GM18858 (cell line): ENCODE data around the gene USP51.
"Not testable (repeated sequence)": the region's sequence is repeated elsewhere in the genome, so short reads cannot be mapped to it uniquely, and the experiment has no call there.

Experiments used
- ATAC-seq: cut with Tn5 transposase; IDR thresholded peaks from one replicate; pipeline ENCODE4 v1.9.1; 2021; ENCODE audit not compliant: unreplicated experiment

The USP51 gene

DNA sequence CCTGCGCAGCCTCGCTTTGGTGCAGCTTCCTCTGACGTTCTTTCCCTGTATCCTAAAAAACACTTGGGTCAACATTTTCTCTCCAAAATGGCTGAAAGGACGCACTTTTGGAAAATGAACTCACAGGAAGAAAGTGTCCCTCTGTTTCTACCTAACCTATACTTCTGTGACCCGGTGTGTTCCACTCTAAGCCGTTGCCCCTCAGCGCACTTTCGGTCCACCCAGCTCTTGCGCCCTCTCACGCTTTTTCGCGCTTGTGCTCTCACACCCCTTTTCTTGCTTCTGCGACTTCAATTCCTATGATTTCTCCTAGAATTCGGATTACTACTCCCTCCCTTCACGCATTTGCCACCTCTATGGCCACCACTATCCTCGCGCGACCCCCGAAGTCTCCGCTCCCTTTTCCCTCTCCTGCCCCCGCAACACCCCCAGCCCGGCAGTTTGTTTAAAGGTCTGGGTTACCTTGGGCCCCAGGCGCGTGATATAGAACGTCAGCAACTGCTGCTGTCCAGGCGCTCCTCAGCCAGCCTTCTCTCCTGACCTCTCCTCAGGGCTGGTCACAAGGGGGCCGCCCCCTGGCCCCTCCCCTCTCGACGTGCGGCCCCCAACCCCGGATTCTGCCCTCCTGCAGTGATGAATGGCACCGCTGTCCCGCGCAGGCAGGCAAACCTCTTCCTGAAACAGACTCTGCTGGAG is at the start of gene USP51:
Gene USP51 (minus strand): TSS at position 535 of the 696 bp plus-strand sequence. CDS start 909 bp downstream, outside the sequence.
- peak; percentile 51 for ATAC-seq

DNA sequence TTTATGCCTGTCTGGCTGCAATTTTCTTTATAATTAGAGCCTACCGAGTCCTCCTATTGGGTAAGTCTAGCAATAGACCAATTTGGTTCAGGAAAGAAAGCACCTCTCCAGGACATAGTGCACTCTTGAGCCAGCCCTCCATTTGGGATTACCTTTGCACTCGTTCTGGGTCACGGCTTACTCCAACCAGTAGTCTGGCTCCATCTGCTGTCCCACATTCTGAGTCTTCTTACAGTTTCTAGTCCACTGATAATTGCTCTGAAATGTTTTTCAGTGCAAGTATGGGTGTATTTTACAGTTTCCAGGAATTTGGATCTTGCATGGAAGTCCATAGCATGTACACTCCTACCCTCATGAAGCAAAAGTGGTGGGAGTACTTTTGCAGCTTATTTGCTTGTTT is 34.8 kb upstream of the USP51 start:
- no peak for ATAC-seq

DNA sequence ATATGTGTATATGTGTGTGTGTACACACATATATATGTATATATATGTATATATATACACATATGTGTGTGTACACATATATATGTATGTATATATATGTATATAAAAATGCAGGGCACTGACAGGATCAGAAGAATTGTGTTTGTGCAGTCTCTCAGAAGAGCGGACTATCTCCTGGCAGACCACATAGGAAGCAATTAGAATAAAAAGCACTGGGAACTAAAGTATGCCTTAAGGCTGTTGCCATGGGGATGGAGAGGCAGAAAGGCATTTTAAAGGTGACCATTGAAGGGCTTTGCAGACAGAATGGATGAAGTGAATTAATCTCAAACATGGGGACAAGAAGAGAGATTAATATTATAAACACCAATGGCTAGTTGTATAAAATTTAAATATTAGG is 33.7 kb upstream of the USP51 start:
- ATAC-seq, result no peak

DNA sequence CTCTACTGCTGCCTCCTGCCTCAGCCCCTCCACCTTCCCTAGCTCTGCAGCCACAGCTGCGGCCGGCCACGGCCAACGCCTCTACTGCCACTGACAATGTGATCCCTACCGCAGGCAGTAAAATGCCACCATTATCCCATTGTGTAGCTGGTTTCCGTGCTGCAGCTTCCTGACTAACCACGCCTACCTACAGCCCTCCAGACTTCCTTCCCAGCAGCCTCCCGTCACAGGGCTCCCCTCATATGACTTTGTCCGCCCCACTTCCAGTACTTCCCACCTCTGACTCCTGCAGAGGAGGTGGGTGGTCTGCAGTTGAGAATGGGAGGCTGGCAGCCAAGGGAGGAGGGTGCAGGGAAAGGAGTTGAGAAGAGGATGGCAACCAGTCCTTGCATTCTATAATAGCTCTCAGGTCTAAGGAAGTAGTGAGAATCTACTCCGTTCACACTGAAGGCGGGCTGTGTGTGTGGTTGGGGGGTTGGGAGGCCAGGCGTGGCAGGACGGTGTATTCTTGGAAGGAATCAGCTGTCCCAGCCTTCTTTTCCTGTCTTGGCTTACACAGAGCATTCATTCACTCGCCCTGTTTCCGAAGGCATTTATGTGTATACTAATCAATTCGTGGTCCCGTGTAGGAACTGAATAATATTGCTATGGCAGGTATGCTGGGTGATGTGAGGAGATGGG is 33.1 kb upstream of the USP51 start:
- ATAC-seq, result no peak

DNA sequence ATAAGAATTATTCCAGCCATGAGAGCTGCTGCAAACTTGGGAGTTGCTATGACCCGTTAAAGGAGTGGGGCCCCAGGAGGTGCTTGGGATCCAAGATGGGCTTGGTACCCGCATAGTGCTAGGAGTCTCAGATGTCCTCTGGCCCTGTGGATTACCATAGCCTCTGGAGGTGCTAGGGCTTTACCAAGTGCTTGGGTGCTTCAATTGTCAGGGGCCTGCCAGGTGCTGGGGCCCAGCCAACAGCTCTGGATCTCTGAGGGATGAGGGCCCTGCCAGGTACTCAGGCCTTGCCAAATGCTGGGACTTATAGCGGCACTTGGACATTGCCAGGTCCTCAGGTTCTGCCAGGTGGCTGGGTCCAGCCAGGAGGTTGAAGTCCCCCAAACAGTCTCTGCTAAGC is 32.0 kb upstream of the USP51 start:
- ATAC-seq, result no peak

DNA sequence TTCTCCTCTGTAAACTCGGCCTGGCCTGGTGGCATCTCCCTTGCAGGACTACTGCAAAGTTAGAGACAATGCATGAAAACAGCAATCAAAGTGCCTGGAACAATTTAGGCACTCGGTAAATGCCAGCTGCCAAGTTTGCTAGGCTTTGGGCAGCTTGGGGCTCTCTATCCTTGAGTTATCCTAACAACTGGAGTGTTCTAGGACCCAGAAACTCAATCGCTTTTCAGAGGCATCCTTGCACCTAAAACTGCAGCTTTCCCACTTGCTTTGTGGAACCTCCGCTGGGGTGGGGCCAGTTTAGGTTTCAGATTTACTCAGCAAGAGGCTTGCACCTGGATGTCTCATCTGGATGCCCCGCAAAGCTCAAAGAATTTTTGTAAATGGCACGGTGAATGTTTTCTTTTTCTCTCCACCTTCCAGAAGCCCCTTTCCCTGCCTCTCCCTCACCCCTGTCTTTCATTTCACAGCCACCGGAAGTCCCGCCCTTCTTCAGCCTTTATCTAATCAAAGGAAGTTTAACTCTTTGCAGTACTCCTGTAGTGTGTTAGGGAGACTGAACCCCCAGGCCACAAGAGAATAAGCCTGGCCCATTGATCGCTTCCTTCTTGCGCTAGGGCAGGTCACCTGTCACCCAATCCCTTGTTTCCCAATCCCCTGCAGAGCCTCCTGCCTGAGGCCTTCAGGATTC is 27.3 kb upstream of the USP51 start:
- not testable (repeated sequence) for ATAC-seq

DNA sequence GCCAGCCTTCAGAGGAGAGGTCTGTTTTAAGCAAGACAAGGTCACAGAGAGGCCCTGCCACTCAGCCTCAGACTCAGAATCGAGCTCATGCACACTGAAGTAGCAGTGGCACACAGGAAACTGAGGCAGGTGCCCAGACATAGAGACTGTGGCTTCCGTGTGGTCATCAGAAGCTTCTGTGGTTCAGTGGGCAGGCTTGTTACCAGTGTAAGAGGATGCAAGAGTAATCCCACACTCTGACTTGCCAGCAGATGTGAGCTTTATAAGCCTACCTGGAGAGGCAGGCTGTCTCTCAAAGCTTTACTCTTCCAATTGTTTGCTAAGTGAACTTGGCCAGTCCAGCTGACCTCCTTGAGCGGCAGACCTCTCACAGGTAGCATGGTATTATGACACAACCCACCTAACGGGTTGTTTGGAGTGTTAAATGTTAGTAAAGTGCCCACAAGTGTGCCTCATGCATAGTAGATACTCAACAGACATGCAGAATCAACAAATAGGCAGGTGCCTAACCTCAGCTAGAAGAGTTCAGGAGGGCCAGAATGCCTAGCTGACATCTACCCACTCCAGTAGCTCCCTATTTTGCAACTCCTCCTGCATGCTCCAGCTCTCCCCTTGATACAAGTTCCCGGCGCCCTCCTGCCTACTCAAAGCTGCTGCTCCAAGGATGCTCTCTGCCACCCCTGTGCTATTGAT is 23.5 kb upstream of the USP51 start:
- not testable (repeated sequence) for ATAC-seq

DNA sequence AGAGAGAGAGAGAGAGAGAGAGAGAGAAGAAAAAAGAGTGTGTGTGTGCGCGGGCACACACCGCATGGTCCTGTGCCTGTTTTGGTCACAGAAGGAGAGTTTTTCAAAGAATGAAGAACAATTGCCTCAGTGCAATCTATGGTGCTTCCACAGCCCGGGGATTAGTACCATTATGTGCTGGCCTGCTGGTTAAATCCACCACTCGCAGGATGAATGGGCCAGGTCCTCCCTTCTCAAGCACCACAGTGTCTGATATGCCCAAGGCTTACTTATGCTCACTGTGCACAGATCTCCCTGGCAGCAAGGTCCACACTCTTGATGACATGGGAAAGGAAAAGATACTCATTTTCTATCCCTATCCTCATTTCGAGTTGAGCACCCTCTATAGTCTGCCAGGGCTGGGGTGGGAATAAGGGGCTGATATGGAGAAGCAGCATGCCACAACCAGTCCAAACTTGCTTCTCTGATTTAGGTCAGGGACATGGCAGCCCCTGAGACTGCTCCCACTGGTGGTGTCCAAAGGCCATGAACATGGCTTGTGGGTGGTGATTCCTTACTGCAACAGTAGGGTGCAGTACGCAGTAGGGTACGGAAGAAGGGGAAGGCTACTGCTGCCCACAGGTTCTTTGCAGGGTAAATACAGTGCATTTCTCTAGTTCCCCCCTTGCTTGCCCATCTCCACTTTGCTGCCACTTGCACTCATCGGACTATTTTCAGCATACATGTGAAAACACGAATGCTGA is 18.9 kb upstream of the USP51 start:
- ATAC-seq, result not testable (repeated sequence)

DNA sequence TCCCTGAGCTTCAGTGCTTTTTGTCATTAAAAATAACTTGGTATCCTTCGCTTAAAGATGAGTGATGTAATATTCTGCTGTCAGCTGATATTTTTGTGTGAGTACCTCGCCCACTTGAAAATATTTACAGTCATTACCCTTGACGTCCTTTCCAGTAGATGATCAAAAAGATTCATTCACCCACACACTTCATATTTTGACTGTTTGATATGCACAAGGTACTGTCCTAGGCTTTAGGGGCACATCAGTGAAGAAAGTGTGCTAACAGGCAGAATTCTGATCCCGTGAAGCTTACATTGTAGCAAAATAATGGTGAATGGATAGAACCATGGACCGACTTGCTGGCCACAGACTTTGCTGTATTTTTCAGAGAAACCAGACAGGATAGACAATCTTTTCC is 18.1 kb upstream of the USP51 start:
- not testable (repeated sequence) for ATAC-seq

DNA sequence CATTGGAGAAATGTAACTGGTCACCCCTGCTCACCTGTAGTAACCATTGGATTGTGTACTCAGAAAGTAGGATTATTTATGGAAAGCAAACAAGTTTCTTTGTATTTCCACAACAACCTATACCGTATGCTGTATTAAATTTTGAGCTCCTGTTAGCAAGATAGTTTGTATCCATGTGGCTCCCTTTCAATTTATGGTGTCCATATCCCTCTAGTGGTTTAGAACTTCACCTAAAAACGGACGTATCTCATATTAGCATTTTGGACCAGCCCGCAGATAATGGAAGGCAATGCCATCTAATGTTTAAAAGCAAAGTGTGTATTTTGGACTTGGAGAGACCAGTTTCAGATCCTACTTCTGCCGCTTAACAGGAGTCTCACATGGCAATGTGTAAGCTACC is 17.4 kb upstream of the USP51 start:
- ATAC-seq, result not testable (repeated sequence)

DNA sequence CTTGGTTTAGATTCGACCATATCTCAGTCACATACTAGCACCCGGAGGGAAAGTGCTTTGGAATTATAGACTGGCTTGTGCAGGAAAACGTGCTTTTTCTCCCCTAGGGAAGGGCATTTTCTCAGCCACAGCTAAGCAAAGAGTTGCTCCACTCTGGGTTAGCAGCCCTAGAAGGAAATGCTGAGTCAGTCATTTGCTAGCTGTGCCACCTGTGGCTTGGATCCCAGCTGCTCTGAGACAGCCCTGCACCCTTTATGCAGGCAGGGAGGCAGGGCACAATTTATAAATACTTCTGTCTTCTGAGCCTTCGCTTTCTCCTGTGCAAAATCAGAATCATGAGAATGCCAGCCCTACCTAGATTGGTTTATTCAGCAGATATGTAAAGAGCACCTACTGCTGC is 1.3 kb upstream of the USP51 start:
- no peak for ATAC-seq

DNA sequence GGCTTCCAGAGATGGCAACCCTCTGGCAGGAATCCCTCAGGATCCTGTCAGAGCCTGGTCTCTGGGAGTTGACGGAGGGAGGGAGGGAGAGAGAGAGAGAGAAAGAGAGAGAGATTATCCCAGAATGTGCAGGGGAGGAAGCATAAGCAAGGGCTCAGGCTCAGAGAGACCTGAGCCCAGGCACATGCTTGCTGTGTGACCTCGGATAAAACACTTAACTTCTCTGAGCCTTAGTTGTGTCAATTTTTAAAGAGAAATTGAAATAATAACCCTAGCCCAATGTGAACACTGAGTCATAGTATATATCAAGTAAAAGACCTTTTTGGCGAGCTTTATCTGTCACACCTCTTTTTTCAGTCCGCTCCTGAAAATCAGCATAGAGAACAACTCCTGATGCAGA is 473 bp upstream of the USP51 start:
- ATAC-seq, result no peak

DNA sequence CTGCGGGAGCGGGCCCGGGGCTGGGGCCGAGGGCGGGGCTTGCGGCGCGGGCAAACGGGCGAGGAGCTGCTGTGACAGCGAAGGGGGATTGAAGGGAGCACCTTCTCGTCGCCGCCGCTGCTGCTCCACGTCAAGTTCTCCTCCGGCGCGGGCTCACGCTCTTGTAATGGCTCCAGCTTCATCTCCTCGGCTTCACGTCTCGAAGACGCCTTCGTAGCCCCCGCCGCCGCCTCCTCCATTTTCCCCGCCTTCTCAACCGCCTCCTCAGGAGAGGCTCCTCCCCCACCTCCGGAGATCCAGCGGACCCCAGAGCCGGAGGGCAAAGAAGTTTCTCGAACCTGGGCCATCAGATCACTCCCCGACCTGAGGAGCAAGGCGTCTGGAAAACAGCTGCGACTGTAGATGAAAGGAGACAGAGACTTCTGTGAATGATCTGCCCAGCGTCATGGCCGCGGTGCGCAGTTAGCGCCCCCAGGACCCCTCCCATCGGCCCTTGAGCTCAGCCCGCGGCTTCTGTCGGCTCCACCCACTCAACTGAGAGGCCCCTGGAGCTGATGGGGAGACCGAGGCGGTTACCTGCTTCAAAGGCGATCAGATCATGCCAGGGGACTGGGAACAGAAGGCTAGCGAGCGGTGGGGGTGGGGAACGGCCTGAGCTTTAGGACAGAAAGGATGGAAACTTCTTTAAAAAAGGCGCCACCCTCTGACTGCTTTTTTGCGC is 895 bp downstream of the USP51 start:
- ATAC-seq, result peak; percentile 32

DNA sequence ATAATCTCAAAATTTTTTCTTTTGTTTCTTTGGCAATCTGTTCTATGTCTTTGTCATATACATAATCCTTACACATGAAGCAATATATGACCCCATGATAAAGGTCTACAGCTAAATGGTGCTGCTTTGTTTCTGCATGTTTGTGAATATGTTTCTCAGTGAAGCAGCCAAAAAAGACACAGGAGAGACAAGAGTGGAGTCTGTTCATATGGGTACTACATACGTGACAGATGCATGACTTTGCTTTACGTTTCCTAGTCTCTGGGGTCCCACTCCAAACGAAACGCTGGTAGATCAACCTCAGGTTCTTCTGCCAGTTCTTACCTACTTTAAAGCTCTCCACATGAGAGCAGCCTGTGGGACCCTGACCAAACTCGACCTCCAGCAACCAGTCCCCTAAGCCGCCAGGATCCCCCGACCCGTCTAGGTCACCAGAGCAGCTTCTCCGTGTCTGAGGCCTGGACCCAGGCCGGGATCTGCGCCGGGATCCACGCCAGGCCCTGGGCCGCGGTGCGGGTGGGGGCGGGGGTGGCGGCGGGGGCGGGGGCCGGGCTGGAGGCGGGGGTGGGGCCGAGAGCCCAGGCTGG is 1.5 kb downstream of the USP51 start:
- no peak for ATAC-seq

DNA sequence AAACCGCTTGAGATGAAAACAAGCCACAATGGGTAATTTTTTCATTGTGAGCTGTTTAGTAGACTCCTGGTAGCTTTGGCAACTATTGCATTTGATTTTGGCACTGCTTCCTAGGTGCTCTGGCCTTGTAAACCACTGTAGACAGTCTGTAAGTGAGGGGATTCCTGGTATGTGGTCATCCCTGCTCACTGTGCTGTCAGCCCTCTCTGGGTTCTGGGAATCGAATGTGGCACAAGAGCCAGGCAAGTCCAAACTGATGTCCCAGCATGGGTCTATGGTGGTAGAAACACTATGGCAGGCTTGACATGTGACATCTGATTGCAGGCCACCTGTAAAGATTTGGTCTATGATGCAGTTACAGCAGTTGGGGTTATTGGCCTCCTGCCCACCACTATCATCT is 2.5 kb downstream of the USP51 start:
- ATAC-seq, result no peak

DNA sequence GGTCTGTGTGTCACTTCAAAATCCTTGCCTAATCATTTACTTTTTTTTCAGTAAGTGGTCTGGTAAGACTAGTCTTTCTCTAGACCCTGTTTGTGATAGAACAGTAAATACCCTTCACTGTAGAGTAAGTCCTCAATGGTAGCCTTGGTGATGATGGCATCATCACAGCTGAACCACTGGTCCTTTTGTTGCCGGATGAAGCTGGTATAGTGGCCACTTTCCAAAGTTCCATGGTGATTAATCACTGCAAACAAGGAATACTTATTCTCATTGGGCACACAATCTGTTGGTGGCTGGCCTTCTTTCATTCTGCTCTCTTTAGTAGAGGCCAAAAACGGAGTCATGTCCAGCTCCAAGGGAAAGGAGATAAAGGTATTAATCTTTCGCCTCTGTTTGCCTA is 2.9 kb downstream of the USP51 start:
- no peak for ATAC-seq

DNA sequence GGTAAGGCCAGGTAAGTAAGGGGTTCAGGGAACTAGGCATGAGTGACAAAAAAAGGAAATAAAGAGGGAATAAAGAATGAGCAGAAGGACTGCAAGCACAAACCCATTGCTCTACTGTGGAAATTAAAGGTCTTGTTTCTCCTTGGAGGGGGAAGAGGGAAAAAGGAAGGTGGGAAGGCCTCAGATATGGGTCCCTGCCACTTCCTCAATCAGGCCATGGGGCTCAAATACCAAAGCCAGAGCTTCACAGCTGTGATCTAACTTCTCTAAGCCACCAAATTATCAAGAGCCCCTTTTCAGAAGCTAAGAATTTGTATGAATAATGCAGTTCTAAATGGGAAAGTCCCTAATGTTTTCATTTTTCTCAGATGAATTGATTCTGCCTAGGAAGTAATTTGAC is 4.7 kb downstream of the USP51 start:
- ATAC-seq, result no peak

DNA sequence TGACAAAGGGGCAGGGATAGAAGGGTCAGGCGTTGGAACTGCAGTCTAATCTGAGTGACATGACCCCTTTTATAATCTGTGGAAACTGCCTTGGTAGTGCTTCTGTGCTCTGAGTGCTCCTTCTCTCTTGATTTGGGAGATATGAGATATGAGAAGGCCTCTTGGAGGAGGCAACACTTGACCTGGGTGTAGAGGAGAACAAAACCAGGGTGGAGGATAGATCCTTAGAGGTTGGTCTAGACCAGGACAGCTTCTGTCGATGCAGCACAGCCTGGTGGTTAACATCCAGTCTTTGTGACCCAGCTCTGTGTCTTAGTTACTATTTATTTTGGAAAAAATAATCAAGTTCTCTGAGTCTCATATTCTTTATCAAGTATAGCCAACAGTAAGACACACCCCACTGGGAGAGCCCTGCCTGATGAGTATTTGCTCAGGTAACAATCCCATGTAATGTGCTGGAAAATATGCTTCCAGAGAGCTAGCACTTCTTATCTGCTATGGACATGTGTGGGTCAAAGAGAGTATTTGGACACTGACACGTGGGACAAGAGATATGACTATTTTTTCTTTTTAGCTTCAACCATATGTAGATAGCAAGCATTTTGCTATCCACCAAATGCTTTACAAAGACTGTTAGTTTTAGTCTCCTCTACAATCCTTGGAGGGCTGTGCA is 9.1 kb downstream of the USP51 start:
- no peak for ATAC-seq

DNA sequence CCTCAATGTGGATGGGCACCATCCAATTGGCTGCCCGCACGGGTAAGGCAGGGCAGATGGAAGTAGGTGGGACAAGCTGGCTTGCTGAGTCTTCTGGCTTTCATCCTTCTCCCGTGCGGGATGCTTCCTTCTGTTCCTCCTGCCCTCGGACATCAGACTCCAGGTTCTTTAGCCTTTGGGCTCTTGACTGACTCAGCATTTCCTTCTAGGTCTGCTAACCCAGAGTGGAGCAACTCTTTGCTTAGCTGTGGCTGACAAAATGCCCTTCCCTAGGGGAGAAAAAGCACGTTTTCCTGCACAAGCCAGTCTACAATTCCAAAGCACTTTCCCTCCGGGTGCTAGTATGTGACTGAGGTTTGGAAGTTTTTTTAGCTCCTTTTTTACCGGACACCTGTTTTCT is 9.7 kb downstream of the USP51 start:
- ATAC-seq, result not testable (repeated sequence)
